Activated B cell treated with CpG ODN at 0.5 μM for 24 hours (primary cell): Measurements from ENCODE around the gene ZNF184. TPM values are rescaled to one million over a fixed set of nuclear protein-coding genes. Genes with fewer than 3 reads are reported as not detected.

Source experiments
- ATAC-seq: fragments of 200-7000 bp; cut with Tn5 transposase; one replicate; pipeline ENCODE4 v1.10.0; 2021; ENCODE audit warnings: low read depth, mild to moderate bottlenecking, moderate library complexity
- CTCF ChIA-PET: fragments of 350-600 bp; sonication (Branson Sonifier 250); formaldehyde crosslinking; loops from one replicate; lab custom pipeline; 2021; ENCODE audit warnings: antibody characterized with exemption; lab: Charles Lee
- POLR2A ChIA-PET: fragments of 350-600 bp; sonication (Branson Sonifier 250); formaldehyde crosslinking; loops from one replicate; lab custom pipeline; 2021; ENCODE audit warnings: antibody characterized with exemption; lab: Charles Lee
- DNase-seq: peaks from one replicate; pipeline ENCODE4 v3.0.0; 2022
- H3K27ac Mint-ChIP-seq: one replicate; pipeline ENCODE4 v1.8.0; 2020; ENCODE audit warnings: mixed read lengths
- H3K27me3 Mint-ChIP-seq: one replicate; pipeline ENCODE4 v1.8.0; 2021; ENCODE audit warnings: mixed read lengths
- H3K36me3 Mint-ChIP-seq: one replicate; pipeline ENCODE4 v1.8.0; 2021; ENCODE audit warnings: low read depth, mixed read lengths
- H3K4me1 Mint-ChIP-seq: one replicate; pipeline ENCODE4 v1.8.0; 2021; ENCODE audit warnings: mixed read lengths
- H3K4me3 Mint-ChIP-seq: one replicate; pipeline ENCODE4 v1.8.0; 2020; ENCODE audit warnings: mild to moderate bottlenecking, mixed read lengths
- H3K9me3 Mint-ChIP-seq: one replicate; pipeline ENCODE4 v1.8.0; 2020; ENCODE audit warnings: mixed read lengths
- CTCF ChIP-seq: fragments of 200-600 bp; IDR thresholded peaks from one replicate; pipeline ENCODE4 v1.8.0; 2022; ENCODE audit warnings: antibody characterized with exemption, mild to moderate bottlenecking
- intact Hi-C: fragments of 100-400 bp; cut with micrococcal nuclease; formaldehyde crosslinking; loops from one replicate; pipeline ENCODE4 v1.15.1; 2024
- total RNA-seq: library from RNA; stranded (reverse); gene quantifications from 2 replicates; pipeline ENCODE4 v1.2.3, GENCODE V29; 2022

The ZNF184 gene
- total RNA-seq, 1 donor from 2014 or later = 8.1 TPM

- DNase-seq = no peak
- Mint-ChIP-seq H3K27ac (no peak overlapping the region), H3K9me3 (peaks cover 15% of the 10 kb centered on the region), H3K4me1 (no peaks in the 10 kb centered on the region), H3K27me3 (no peaks in the 10 kb centered on the region), H3K4me3 (no peak overlapping the region), H3K36me3 (peaks cover 12% of the 10 kb centered on the region)
- TF ChIP-seq CTCF = no peak
- intact Hi-C loops = no loop called here
- CTCF ChIA-PET = no interaction called here
- POLR2A ChIA-PET = no interaction called here
- ATAC-seq = no peak
Observed at GRCh38 chr6:27442932-27443331, 30.0 kb downstream of the ZNF184 start.

GRCh38 chr6:27441001-27441400 lies 31.9 kb downstream of the ZNF184 start:
- Mint-ChIP-seq H3K4me1 (no peaks in the 10 kb centered on the region), H3K27me3 (peaks cover under 1% of the 10 kb centered on the region), H3K4me3 (no peak overlapping the region), H3K27ac (no peak overlapping the region), H3K36me3 (peaks cover 7% of the 10 kb centered on the region), H3K9me3 (peaks cover 10% of the 10 kb centered on the region)
- no peak for DNase-seq
- no peak for TF ChIP-seq CTCF
- POLR2A ChIA-PET = no interaction called here
- CTCF ChIA-PET = no interaction called here
- intact Hi-C loops = no loop called here
- ATAC-seq = no peak

- Mint-ChIP-seq H3K36me3 (peaks cover 3% of the 10 kb centered on the region), H3K4me3 (no peak overlapping the region), H3K4me1 (no peaks in the 10 kb centered on the region), H3K27me3 (peaks cover 10% of the 10 kb centered on the region), H3K9me3 (peaks cover 14% of the 10 kb centered on the region), H3K27ac (no peak overlapping the region)
- ChIA-PET POLR2A (no interaction called here), CTCF (no interaction called here)
- no peak for TF ChIP-seq CTCF
- DNase-seq = no peak
- ATAC-seq = no peak
- intact Hi-C loops = no loop called here
Observed at GRCh38 chr6:27439371-27439770, 33.5 kb downstream of the ZNF184 start.

DNA sequence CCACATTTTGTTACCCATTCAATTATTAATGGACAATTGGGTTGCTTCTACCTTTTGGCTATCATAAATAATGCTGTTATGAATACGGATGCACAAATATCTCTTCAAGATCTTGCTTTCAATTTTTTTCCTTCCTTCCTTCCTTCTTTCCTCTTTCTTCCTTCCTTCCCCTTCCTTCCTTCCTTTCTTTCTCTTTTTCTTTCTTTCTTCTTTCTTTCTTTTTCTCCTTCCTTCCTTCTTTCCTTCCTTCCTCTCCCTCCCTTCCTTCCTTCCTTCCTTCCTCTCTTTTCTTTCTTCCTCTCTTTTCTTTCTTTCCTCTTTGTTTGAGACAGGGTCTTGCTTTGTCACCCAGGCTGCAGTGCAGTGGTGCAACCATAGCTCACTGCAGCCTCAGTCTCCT lies 39.2 kb downstream of the ZNF184 start:
- H3K36me3 Mint-ChIP-seq = no peaks in the 10 kb centered on the region
- peaks cover 14% of the 10 kb centered on the region for H3K9me3 Mint-ChIP-seq
- peaks cover 16% of the 10 kb centered on the region for H3K27me3 Mint-ChIP-seq
- no peak for TF ChIP-seq CTCF
- no peaks in the 10 kb centered on the region for H3K4me1 Mint-ChIP-seq
- intact Hi-C loops = no loop called here
- H3K4me3 Mint-ChIP-seq = no peak overlapping the region
- DNase-seq (no peak), ATAC-seq (no peak)
- CTCF ChIA-PET = no interaction called here
- POLR2A ChIA-PET = no interaction called here
- no peak overlapping the region for H3K27ac Mint-ChIP-seq

DNA sequence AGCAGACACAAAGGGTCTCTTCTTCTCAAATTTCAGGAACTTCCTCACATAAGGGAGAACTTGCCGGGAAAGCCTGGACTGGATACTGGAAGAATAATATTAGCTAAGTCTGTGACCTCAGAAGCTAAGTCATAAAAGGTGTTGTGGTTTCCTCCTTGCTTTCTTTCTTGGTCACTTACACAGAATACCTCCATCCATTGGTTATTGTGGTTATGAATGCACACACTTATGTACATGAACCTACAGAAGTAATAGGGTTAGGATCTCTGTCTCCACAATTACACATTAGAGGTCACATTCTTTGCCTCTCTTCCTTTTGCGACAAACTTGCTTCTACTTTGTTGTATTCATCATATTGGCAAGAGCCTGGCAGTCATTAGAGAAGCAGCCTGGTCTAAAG lies 43.9 kb downstream of the ZNF184 start:
- intact Hi-C loops = no loop called here
- H3K36me3 Mint-ChIP-seq = no peaks in the 10 kb centered on the region

More for the DNA sequence above, 43.9 kb downstream of the ZNF184 start:
- Mint-ChIP-seq H3K4me1 (no peaks in the 10 kb centered on the region), H3K9me3 (peaks cover 2% of the 10 kb centered on the region), H3K4me3 (no peak overlapping the region), H3K27ac (no peak overlapping the region), H3K27me3 (peaks cover 7% of the 10 kb centered on the region)
- ChIA-PET CTCF (no interaction called here), POLR2A (no interaction called here)
- DNase-seq (no peak), ATAC-seq (no peak)
- no peak for TF ChIP-seq CTCF
